Osteoblast (primary cell): ENCODE results near the gene RIMBP2. TPM values are rescaled to one million over a fixed set of nuclear protein-coding genes. Genes with fewer than 3 reads are reported as not detected.

Experiments
- DNase-seq: peaks from one replicate; pipeline ENCODE4 v3.0.0; 2011; ENCODE audit warnings: low spot score, mixed read lengths; ENCODE audit not compliant: insufficient read length; ENCODE audit errors: missing footprints
- H2AFZ ChIP-seq: 2 replicates; pipeline ENCODE4 v1.6.0; 2011; ENCODE audit warnings: mild to moderate bottlenecking, low read length
- H3K27ac ChIP-seq: 2 replicates; pipeline ENCODE4 v1.5.1; 2011; ENCODE audit warnings: mild to moderate bottlenecking, low read depth, low read length, moderate library complexity
- H3K27me3 ChIP-seq: 2 replicates; pipeline ENCODE4 v1.6.0; 2012; ENCODE audit warnings: mild to moderate bottlenecking, control low read depth, inconsistent platforms, low read length, moderate library complexity; ENCODE audit not compliant: insufficient read depth
- H3K36me3 ChIP-seq: 2 replicates; pipeline ENCODE4 v1.5.1; 2011; ENCODE audit warnings: mild to moderate bottlenecking, low read length, control low read depth, moderate library complexity; ENCODE audit not compliant: insufficient read depth
- H3K4me1 ChIP-seq: 2 replicates; pipeline ENCODE4 v1.5.1; 2011; ENCODE audit warnings: mild to moderate bottlenecking, low read length, control low read depth, moderate library complexity; ENCODE audit not compliant: insufficient read depth
- H3K4me2 ChIP-seq: 2 replicates; pipeline ENCODE4 v1.6.0; 2011; ENCODE audit warnings: mild to moderate bottlenecking, low read length; ENCODE audit not compliant: insufficient read depth
- H3K4me3 ChIP-seq: fragments of 200-600 bp; sonication (generic); 3 replicates; pipeline ENCODE4 v1.5.1; 2012; ENCODE audit warnings: mild to moderate bottlenecking, low read length, inconsistent platforms; ENCODE audit not compliant: insufficient read depth
- H3K79me2 ChIP-seq: 2 replicates; pipeline ENCODE4 v1.6.0; 2012; ENCODE audit warnings: mild to moderate bottlenecking, low read length, control low read depth, inconsistent platforms; ENCODE audit not compliant: insufficient read depth
- H3K9me3 ChIP-seq: 2 replicates; pipeline ENCODE4 v1.5.1; 2011; ENCODE audit warnings: low read depth, low read length, control low read depth
- H4K20me1 ChIP-seq: 2 replicates; pipeline ENCODE4 v1.6.0; 2012; ENCODE audit warnings: mild to moderate bottlenecking, low read length, control low read depth; ENCODE audit not compliant: insufficient read depth
- total RNA-seq: library from RNA; depleted of rRNA; stranded (reverse); fragments of >200 nt; gene quantifications from 2 replicates; pipeline ENCODE4 v1.2.3, GENCODE V29; 2012
- TF ChIP-seq, protein P1 (sequence below): IDR thresholded peaks from 2 replicates; pipeline ENCODE4 v1.5.1; 2011; ENCODE audit warnings: mild to moderate bottlenecking, low read depth, low read length, moderate library complexity; ENCODE audit errors: extremely low read depth

The RIMBP2 gene
- total RNA-seq, 1 donor, result not detected

DNA sequence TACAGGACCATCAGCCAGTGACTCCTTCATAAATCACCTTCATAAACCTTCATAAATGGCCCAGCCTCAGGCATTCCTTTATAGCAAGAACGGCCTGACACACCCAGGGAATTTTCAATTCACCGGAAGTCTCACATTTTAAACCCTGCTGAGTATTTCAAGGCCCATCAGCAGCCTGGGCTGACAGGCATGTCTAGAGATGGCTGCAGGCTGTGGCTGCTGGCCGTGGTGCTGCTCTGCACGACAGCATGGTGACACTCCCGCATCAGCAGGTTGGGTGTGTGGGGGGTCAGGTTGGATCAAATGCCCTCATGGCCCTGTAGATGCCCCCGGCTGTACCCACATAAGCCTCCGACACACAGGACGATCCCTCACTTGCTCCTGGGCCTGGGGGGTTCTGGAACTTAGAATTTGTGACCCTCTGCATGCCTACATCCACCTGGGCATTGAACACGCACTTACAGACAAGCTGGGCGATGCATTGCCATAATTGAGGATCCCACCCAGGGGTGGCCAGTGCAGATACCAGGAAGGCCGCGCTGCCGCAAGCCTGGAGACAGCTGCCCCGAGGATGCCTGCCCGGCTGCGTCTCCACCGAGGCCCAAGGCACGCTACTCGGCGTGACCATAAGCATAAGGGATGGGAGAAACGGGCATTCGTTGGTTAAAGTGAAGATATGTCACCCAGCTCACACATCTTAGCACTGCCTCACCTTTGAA lies 254.1 kb downstream of the RIMBP2 start:
- TF ChIP-seq, protein P1, sequence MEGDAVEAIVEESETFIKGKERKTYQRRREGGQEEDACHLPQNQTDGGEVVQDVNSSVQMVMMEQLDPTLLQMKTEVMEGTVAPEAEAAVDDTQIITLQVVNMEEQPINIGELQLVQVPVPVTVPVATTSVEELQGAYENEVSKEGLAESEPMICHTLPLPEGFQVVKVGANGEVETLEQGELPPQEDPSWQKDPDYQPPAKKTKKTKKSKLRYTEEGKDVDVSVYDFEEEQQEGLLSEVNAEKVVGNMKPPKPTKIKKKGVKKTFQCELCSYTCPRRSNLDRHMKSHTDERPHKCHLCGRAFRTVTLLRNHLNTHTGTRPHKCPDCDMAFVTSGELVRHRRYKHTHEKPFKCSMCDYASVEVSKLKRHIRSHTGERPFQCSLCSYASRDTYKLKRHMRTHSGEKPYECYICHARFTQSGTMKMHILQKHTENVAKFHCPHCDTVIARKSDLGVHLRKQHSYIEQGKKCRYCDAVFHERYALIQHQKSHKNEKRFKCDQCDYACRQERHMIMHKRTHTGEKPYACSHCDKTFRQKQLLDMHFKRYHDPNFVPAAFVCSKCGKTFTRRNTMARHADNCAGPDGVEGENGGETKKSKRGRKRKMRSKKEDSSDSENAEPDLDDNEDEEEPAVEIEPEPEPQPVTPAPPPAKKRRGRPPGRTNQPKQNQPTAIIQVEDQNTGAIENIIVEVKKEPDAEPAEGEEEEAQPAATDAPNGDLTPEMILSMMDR, result no peak
- no peaks in the 10 kb centered on the region for H3K4me1 ChIP-seq
- H3K4me3 ChIP-seq, result no peak overlapping the region
- no peak overlapping the region for H3K4me2 ChIP-seq
- no peaks in the 10 kb centered on the region for H3K36me3 ChIP-seq
- H3K27me3 ChIP-seq, result no peaks in the 10 kb centered on the region
- no peaks in the 10 kb centered on the region for H4K20me1 ChIP-seq
- no peaks in the 10 kb centered on the region for H3K9me3 ChIP-seq
- no peak for DNase-seq
- no peak overlapping the region for H2AFZ ChIP-seq
- H3K79me2 ChIP-seq, result no peaks in the 10 kb centered on the region
- H3K27ac ChIP-seq, result no peak overlapping the region

DNA sequence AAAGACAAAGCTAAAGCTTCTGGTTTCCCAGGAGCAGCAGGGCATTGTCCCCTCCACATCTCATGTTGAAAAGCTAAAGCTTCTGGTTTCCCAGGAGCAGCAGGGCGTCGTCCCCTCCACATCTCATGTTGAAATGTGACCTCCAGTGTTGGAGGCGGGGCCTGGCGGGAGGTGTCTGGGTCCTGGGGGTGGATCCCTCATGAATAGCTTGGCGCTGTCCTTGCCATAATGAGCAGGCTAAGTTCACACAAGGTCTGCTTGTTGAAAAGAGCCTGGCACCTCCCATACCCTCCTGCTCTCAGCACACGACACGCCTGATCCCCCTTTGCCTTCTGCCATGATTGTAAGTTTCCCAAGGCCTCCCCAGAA lies 254.7 kb downstream of the RIMBP2 start:
- Histone ChIP-seq H3K4me3 (no peak overlapping the region), H3K27me3 (no peaks in the 10 kb centered on the region), H3K4me2 (no peak overlapping the region), H3K79me2 (no peaks in the 10 kb centered on the region), H4K20me1 (no peaks in the 10 kb centered on the region), H3K9me3 (no peaks in the 10 kb centered on the region), H3K27ac (no peak overlapping the region), H3K4me1 (no peaks in the 10 kb centered on the region), H2AFZ (no peak overlapping the region), H3K36me3 (no peaks in the 10 kb centered on the region)
- TF ChIP-seq, protein P1, result no peak
- DNase-seq, result no peak

DNA sequence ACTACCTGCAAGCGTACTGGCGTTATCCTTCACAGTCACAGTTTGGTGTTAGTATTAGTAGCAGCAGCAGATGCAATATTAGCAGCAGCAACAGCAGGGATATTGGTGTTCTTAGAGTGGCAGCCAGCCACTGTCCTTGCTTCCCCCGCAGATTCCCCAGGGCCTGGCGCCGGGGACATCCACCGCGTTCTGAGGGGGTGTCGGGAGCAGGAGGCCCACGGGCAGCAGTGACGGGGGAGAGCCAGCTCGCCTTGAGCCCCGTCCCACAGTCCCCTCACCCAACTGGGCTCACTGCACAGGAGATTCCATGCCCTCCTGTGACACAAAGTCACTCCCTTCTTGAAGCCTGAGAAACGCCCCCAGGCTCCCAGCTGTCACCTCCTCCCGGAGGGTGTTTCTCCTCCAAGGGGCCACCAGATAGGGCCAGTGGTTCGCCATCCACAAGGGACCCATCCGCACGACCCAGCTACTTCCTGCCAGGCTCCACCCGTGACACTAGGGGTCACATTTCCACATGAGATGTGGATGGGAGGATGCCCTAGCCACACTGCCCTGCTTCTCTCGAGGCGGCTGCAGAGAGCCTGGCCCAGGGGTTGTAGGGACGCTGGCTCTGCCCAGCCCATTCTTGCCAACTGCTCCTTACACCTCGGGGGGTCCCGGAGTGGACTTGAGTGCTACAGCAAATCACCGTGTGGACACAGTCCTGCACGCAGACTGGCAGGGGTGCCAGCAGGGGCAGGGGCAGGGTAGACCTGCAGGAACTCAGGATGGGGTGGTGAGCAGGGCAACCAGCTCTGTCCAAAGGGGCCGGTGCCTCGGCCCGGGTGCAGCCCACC lies 255.3 kb downstream of the RIMBP2 start:
- TF ChIP-seq, protein P1, result no peak
- Histone ChIP-seq H4K20me1 (no peaks in the 10 kb centered on the region), H3K4me2 (no peak overlapping the region), H2AFZ (no peak overlapping the region), H3K79me2 (no peaks in the 10 kb centered on the region), H3K4me3 (no peak overlapping the region), H3K27ac (no peak overlapping the region), H3K36me3 (no peaks in the 10 kb centered on the region), H3K4me1 (no peaks in the 10 kb centered on the region), H3K9me3 (no peaks in the 10 kb centered on the region), H3K27me3 (no peaks in the 10 kb centered on the region)
- DNase-seq, result no peak

DNA sequence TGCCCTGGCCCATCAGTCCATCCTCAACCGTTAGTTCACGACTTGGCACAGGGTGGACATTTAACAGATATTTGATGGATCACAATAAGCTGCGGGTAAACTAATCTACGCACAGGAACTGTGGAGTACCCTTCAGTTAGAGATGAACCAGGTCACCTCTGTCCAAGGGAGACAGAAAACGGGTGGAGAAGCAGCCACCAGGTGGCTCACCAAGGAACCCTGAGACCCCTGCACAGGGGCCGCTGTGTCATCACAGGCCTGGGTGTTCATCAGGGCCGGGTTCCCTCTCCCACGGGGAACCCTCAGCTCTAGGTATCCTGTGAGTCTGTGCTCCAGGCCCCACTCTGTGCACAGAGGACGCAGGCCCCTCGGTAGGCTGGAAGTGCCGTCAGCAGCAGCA lies 256.2 kb downstream of the RIMBP2 start:
- Histone ChIP-seq H3K4me1 (no peaks in the 10 kb centered on the region), H3K9me3 (no peaks in the 10 kb centered on the region), H3K4me3 (no peak overlapping the region), H3K27ac (no peak overlapping the region), H3K36me3 (no peaks in the 10 kb centered on the region), H3K27me3 (no peaks in the 10 kb centered on the region), H3K4me2 (no peak overlapping the region), H2AFZ (no peak overlapping the region), H4K20me1 (no peaks in the 10 kb centered on the region), H3K79me2 (no peaks in the 10 kb centered on the region)
- no peak for DNase-seq
- TF ChIP-seq, protein P1, result no peak
